K562 (cell line): Measurements from ENCODE around the gene BAMBI. TPM values are rescaled to one million over a fixed set of nuclear protein-coding genes. Genes with fewer than 3 reads are reported as not detected.

Source experiments
- ATAC-seq: fragments of 200-7000 bp; cut with Tn5 transposase; 3 replicates; pipeline ENCODE4 v1.9.1; 2020; ENCODE audit warnings: moderate library complexity
- BruUV-seq: library from RNA; stranded (reverse); fragments of 400-500 nt; replicated peaks from 2 replicates; lab custom pipeline; 2021; lab: Mats Ljungman, UMichigan
- CTCF ChIA-PET: fragments of 300-600 bp; formaldehyde crosslinking; extraction: SDS; loops from one replicate; lab custom pipeline; 2021; ENCODE audit warnings: low intra/inter-chr PET ratio; lab: Yijun Ruan, JAX
- POLR2A ChIA-PET: fragments of 300-600, 350-650 bp; sonication (Branson Sonifier 250); formaldehyde crosslinking; extraction: SDS; loops from one replicate; lab custom pipeline; 2021; ENCODE audit warnings: antibody characterized with exemption, inconsistent platforms; lab: Yijun Ruan, JAX
- DNase-seq, 4 experiments: peaks; one replicate each; pipeline versions ENCODE4 v3.0.0 to v3.0.0-alpha.2; 2011 to 2018; ENCODE audit warnings: low spot score in 3 of 4, mixed read lengths in 3 of 4; ENCODE audit errors: extremely low read depth in 1 of 4
- FAIRE-seq: peaks from 2 replicates; lab custom pipeline; 2011; peaks lifted over from hg19 to GRCh38; lab: Jason Lieb, UNC
- H2AFZ ChIP-seq: 2 replicates; pipeline ENCODE4 v1.6.0; 2011; ENCODE audit warnings: low read depth, low read length, control low read depth, inconsistent platforms
- H3K27ac ChIP-seq: fragments of 200-600 bp; 3 replicates; pipeline ENCODE4 v1.8.0; 2011; ENCODE audit warnings: low read depth, mild to moderate bottlenecking, control low read depth, inconsistent platforms, low read length, moderate library complexity, mixed read lengths; ENCODE audit errors: extremely low read depth
- H3K27me3 ChIP-seq, 2 experiments: fragments of 300-600 bp in 1 of 2; 2 replicates in 1 of 2; 3 replicates in 1 of 2; pipeline versions ENCODE4 v1.6.0 to v1.8.0; 2011; ENCODE audit warnings: inconsistent platforms in 2 of 2, low read length in 2 of 2, mild to moderate bottlenecking in 1 of 2, mixed read lengths in 1 of 2, moderate library complexity in 1 of 2; ENCODE audit not compliant: control insufficient read depth in 2 of 2, insufficient read depth in 2 of 2
- H3K36me3 ChIP-seq: fragments of 300-600 bp; 3 replicates; pipeline ENCODE4 v1.8.0; 2011; ENCODE audit warnings: mild to moderate bottlenecking, low read length, inconsistent platforms; ENCODE audit not compliant: control insufficient read depth, insufficient read depth
- H3K4me1 ChIP-seq, 2 experiments: fragments of 200-600 bp in 1 of 2; replicated peaks in 1 of 2; 2 replicates in 1 of 2; 3 replicates in 1 of 2; pipeline versions ENCODE4 v1.5.1 to v1.8.0; 2011; ENCODE audit warnings: inconsistent platforms in 2 of 2, low read length in 2 of 2, mild to moderate bottlenecking in 1 of 2, mixed read lengths in 1 of 2, moderate library complexity in 1 of 2; ENCODE audit not compliant: control insufficient read depth in 2 of 2, insufficient read depth in 2 of 2
- H3K4me2 ChIP-seq: 2 replicates; pipeline ENCODE4 v1.6.1; 2011; ENCODE audit warnings: low read length, control low read depth, inconsistent platforms, mixed read lengths; ENCODE audit not compliant: insufficient read depth
- H3K4me3 ChIP-seq: fragments of 200-600 bp; sonication (generic), shearing (Covaris generic); 2 replicates; pipeline ENCODE4 v1.5.1; 2016; ENCODE audit warnings: control low read depth, inconsistent platforms
- H3K79me2 ChIP-seq: fragments of 200-600 bp; 3 replicates; pipeline ENCODE4 v1.8.0; 2011; ENCODE audit warnings: low read length, inconsistent platforms; ENCODE audit not compliant: control insufficient read depth, insufficient read depth
- H3K9ac ChIP-seq, 2 experiments: 2 replicates each; pipeline versions ENCODE4 v1.6.0 to v1.6.1; 2011; ENCODE audit warnings: low read depth in 2 of 2, low read length in 2 of 2, control low read depth in 1 of 2, inconsistent platforms in 1 of 2, mild to moderate bottlenecking in 1 of 2, mixed read lengths in 1 of 2; ENCODE audit not compliant: insufficient read depth in 1 of 2
- H3K9me1 ChIP-seq: one replicate; pipeline ENCODE4 v1.6.0; 2011; ENCODE audit warnings: inconsistent platforms, mild to moderate bottlenecking, low read length, moderate library complexity; ENCODE audit not compliant: control insufficient read depth, insufficient read depth
- H3K9me3 ChIP-seq: replicated peaks from 2 replicates; pipeline ENCODE4 v1.5.1; 2011; ENCODE audit warnings: low read depth, low read length, inconsistent platforms; ENCODE audit not compliant: control insufficient read depth, insufficient read depth
- H4K20me1 ChIP-seq: replicated peaks from 2 replicates; pipeline ENCODE4 v1.6.1; 2011; ENCODE audit warnings: low read length, inconsistent platforms, mixed read lengths; ENCODE audit not compliant: control insufficient read depth, insufficient read depth
- ARID1B ChIP-seq: fragments of 450-650 bp; IDR thresholded peaks from 2 replicates; pipeline ENCODE4 v1.6.1; 2016; ENCODE audit warnings: antibody characterized with exemption, mild to moderate bottlenecking, inconsistent platforms
- CHD4 ChIP-seq: fragments of 200-600 bp; sonication (generic); IDR thresholded peaks from 3 replicates; pipeline ENCODE4 v1.6.1; 2012; ENCODE audit warnings: low read depth, mild to moderate bottlenecking, mixed read lengths, low read length, inconsistent platforms; ENCODE audit not compliant: insufficient read depth, insufficient replicate concordance, poor library complexity, severe bottlenecking
- MED1 ChIP-seq: sonication (generic); formaldehyde crosslinking; IDR thresholded peaks from 2 replicates; pipeline ENCODE4 v1.8.1; 2023; ENCODE audit warnings: missing genetic modification reagents, borderline replicate concordance
- NR4A1 ChIP-seq, 2 experiments: fragments of 250-450 bp in 1 of 2; fragments of 450-650 bp in 1 of 2; sonication (Bioruptor Pico) in 1 of 2; IDR thresholded peaks; 2 replicates each; pipeline versions ENCODE4 v1.4.0 to v1.6.1; 2016 to 2020; ENCODE audit warnings: mild to moderate bottlenecking in 2 of 2, missing compliant biosample characterization in 1 of 2, missing genetic modification characterization in 1 of 2, moderate library complexity in 1 of 2
- PKNOX1 ChIP-seq: fragments of 450-650 bp; IDR thresholded peaks from 2 replicates; pipeline ENCODE4 v1.6.1; 2016
- POLR2A ChIP-seq: fragments of 450-650 bp; conservative IDR thresholded peaks from 2 replicates; pipeline ENCODE4 v1.6.1; 2016
- SNRNP70 ChIP-seq: fragments of 200-400 bp; formaldehyde crosslinking; optimal IDR thresholded peaks from 2 replicates; pipeline ENCODE3; 2017; ENCODE audit warnings: low read depth, low read length
- ZFPM2 ChIP-seq: fragments of 250-450 bp; sonication (Bioruptor Pico); IDR thresholded peaks from 2 replicates; pipeline ENCODE4 v1.5.1; 2022; ENCODE audit warnings: mild to moderate bottlenecking
- WGBS: fragments of 100-300 bp; shearing (Covaris generic); methylation state at CpG from one replicate; pipeline ENCODE4 v1.1.6; 2016; ENCODE audit warnings: low coverage, mixed read lengths; ENCODE audit not compliant: insufficient coverage; ENCODE audit errors: missing lambda C conversion rate; 5-methylcytosine and 5-hydroxymethylcytosine counted together
- in situ Hi-C: fragments of 300-500 bp; cut with MboI; formaldehyde crosslinking; loops from 4 replicates; pipeline ENCODE4 v1.15.0; 2018; ENCODE audit warnings: inconsistent platforms, mixed read lengths
- intact Hi-C: fragments of 100-400 bp; cut with micrococcal nuclease; formaldehyde crosslinking; loops from 2 replicates; pipeline ENCODE4 v1.14.2; 2022
- polyA plus RNA-seq, 8 experiments: library from polyadenylated mRNA; depleted of rRNA in 4 of 8; stranded (reverse) in 5 of 8; unstranded in 3 of 8; fragments of >200 nt; fragmentation: Nextera tagmentation in 2 of 8; fragmentation: Illumina TruSeq in 1 of 8; extraction: Ambion mirVana in 2 of 8; extraction: Trizol in 1 of 8; gene quantifications; 2 replicates each; pipeline versions ENCODE4 v1.2.1 to v1.2.3, GENCODE V29; 2011 to 2014; ENCODE audit warnings: inconsistent platforms in 1 of 8, missing spikeins in 1 of 8
- total RNA-seq, 7 experiments: library from RNA; depleted of rRNA in 6 of 7; stranded (reverse); fragments of >200 nt in 6 of 7; fragmentation: Illumina TruSeq in 2 of 7; extraction: Trizol in 2 of 7; gene quantifications; 2 replicates each; pipeline versions ENCODE4 v1.2.1 to v1.2.3, GENCODE V29; 2011 to 2021; ENCODE audit warnings: low replicate concordance in 1 of 7

BAMBI gene
- total and polyA plus RNA-seq, 9 of the 15 experiments (the other 6 are each of a cell fraction or from before 2014, with no cell fraction given): 2.0 to 21.8 (median 13.5) TPM

GRCh38 chr10:28640551-28640950 lies 36.8 kb upstream of the BAMBI start:
- no peak overlapping the region for H3K27ac ChIP-seq
- ChIA-PET POLR2A (no interaction called here), CTCF (no interaction called here)
- H3K36me3 ChIP-seq: no peaks in the 10 kb centered on the region
- H3K9ac ChIP-seq: no peak overlapping the region
- H4K20me1 ChIP-seq: no peaks in the 10 kb centered on the region
- no peaks in the 10 kb centered on the region for H3K4me1 ChIP-seq
- no peak for ATAC-seq
- no peak overlapping the region for H2AFZ ChIP-seq
- no peak overlapping the region for H3K4me3 ChIP-seq
- H3K4me2 ChIP-seq: no peak overlapping the region
- H3K9me1 ChIP-seq: no peaks in the 10 kb centered on the region
- intact Hi-C loops: no loop called here
- in situ Hi-C loops: no loop called here
- no peak for DNase-seq
- FAIRE-seq: no peak
- no peaks in the 10 kb centered on the region for H3K79me2 ChIP-seq
- H3K27me3 ChIP-seq: peaks cover 7 to 29% of the 10 kb centered on the region in 2 experiments
- WGBS: 0% methylated on average over 2 of the region's 2 CpGs
- no peak for TF ChIP-seq SNRNP70
- no peak for TF ChIP-seq MED1 (CRISPR knock-in tag)
- no peak for TF ChIP-seq POLR2A
- TF ChIP-seq NR4A1 (CRISPR knock-in tag; IDR thresholded peaks at IDR 0.05): no peak
- no peak for TF ChIP-seq NR4A1 (tag; IDR thresholded peaks at IDR 0.05)
- no peak for TF ChIP-seq ARID1B
- BruUV-seq: no TSS peak
- H3K9me3 ChIP-seq: no peaks in the 10 kb centered on the region

GRCh38 chr10:28644647-28645046 lies 32.7 kb upstream of the BAMBI start:
- POLR2A ChIA-PET: no interaction called here

More at GRCh38 chr10:28644647-28645046, 32.7 kb upstream of the BAMBI start:
- Histone ChIP-seq H3K4me3 (no peak overlapping the region), H3K27me3 (peaks cover 8 to 18% of the 10 kb centered on the region in 2 experiments; a peak in 4 of 5 replicates), H3K4me2 (no peak overlapping the region), H3K36me3 (no peaks in the 10 kb centered on the region), H3K9ac (no peak overlapping the region), H3K9me1 (no peaks in the 10 kb centered on the region), H3K27ac (no peak overlapping the region), H3K4me1 (no peaks in the 10 kb centered on the region), H3K9me3 (no peaks in the 10 kb centered on the region), H2AFZ (no peak overlapping the region), H3K79me2 (no peaks in the 10 kb centered on the region), H4K20me1 (no peaks in the 10 kb centered on the region)
- FAIRE-seq (no peak), ATAC-seq (peak; percentile 50; the same call in 1 of the 3 replicates), DNase-seq (no peak)
- CTCF ChIA-PET: no interaction called here
- in situ Hi-C loops: no loop called here
- intact Hi-C loops: no loop called here
- WGBS: 8% methylated on average over 4 of the region's 5 CpGs
- BruUV-seq: no TSS peak
- no peak for TF ChIP-seq CHD4
- peak; percentile 62 for TF ChIP-seq PKNOX1
- TF ChIP-seq ZFPM2 (CRISPR knock-in tag): no peak
